GM10847 (cell line): Measurements from ENCODE around the gene FAM163A.

Experiments used
- POLR2A ChIP-seq: IDR thresholded peaks from 2 replicates; pipeline ENCODE4 v1.6.1; 2011; ENCODE audit not compliant: insufficient read length; ENCODE audit errors: extremely low read depth

FAM163A gene

DNA sequence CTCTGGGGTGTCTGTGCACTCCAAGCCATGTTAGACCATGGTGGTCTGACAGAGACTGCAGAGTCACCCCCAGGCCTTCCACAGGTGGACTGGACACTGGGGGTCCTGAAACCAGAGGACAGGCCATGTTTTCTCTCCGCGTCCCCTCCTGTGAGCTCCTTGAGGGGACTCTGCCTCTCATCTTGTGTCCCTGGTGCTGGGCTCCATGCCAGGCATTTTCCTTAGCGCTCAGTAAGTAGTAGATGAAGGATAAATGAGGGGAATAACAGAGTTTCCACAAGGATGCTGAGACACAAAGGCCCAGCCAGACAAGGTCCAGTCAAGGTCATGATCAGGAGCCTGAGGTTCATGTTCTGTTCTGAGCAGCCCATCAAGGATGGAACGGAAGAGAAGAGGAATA lies 57.4 kb downstream of the FAM163A start:
- TF ChIP-seq POLR2A: no peak

DNA sequence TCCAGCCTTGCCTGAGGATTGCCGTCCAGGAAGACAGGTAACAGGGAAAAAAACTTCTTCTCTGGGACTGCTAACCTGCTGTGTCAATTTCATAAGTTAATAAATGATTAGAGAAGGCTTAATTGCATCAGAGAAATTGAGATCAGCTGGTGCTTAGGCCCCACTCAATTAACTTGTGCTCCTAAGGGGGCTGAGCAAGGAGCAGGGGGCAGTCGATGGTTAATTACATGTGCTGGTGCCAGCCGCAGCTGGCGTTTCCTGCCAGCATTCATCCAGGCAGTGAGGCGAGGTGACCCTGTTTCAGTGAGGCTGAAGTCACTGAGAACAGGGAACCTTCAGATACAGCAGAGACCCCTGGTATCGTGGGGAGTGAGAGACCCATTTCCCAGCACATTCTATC lies 60.0 kb downstream of the FAM163A start:
- no peak for TF ChIP-seq POLR2A

DNA sequence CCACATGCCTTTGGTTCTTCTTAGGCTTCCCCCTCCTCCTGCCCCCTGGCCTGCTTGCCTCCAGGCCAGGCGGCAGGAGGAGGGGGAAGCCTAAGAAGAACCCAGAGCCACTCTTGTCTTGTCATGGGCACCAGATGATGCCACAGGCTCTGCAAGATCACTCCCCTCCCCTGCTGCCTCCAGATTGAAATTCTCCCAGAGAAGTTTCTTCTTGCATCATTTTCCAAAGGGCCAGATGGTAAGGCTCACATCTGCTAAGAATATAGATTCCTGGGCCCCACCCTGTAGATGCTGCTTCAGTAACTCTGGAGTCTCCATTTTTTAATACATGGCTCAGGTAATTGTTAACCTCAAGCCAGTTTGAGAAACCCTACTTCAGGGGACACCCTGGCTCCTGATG lies 60.8 kb downstream of the FAM163A start:
- no peak for TF ChIP-seq POLR2A

DNA sequence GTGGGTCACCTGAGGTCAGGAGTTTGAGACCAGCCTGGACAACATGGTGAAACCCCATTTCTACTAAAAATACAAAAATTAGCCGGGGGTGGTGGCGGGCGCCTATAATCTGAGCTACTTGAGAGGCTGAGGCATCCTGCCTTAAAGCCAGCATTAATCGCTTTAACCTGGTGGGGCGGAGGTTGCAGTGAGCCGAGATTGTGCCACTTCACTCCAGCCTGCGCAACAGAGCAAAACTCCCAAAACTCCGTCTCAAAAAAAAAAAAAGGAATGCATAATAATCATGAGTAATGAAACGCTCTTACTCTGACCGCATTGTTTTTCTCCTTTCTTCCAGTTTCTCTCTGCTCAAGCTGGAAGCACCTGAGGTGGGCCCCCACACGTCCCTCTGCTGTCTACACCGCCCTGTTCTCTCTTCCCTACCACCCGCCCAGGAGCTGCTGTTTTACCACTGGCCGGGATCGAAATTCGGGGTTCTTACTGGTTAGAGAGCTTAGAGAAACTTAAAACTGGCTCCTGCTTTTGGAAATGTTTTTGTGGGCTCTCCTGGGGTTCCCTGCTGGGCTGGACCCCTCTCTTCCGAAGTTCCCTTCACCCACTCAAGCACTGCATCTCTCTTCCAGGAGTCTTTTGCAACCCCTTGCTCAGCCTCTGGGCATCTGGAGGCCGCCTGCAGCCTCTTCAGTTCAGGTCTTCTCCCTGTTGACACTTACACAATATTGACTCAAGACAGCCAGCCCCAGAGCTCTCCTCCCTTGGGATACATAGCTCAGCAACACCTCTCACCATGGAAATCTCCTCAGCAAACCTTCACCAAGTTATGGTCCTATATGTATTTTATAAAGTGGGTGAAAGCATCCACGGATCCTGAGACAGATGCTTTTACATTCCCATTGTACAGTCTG lies 62.5 kb downstream of the FAM163A start:
- no peak for TF ChIP-seq POLR2A

DNA sequence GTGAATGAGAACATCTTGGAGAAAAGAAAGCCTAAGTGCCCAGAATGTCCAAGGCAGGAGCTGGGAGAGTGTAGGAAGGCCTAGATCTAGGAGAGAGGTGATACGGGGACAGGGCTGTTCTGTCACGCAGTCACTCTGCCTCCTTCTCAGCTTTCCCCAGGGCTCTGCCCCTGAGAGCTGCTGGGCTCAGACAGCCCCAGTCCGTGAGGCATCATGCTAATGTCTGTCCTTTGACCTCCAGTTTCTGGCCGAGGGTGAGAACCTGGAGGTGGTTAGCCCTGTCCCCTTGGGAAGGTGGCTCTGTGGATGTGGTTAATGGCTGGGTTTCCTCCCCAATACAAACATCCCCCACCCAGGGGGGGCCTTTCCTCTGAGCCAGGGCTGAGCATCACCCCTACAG lies 63.2 kb downstream of the FAM163A start:
- TF ChIP-seq POLR2A: no peak

- TF ChIP-seq POLR2A: no peak
These were observed 64.2 kb downstream of the FAM163A start for GRCh38 chr1:179807291-179807690.

- no peak for TF ChIP-seq POLR2A
These were observed 64.8 kb downstream of the FAM163A start for GRCh38 chr1:179807691-179808485.

DNA sequence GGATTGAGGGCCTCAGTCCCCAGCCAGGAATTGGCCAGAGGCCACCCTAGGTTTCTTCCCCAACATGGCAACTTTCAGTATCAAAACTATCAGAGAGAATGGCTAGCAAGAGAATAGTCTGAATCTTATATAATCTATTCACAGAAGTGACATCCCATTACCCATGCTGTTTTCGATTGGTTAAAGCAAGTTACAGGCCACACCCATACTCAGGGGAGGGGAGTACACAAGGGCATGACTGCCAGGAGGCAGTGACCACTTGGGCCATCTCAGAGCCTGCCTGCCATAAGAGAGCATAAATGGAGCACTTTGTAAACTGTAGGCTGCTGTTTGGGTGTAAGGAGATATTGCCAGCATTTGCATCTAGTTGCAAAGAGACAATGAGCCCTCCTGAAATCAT lies 65.4 kb downstream of the FAM163A start:
- TF ChIP-seq POLR2A: no peak

GRCh38 chr1:179809506-179810366 lies 66.6 kb downstream of the FAM163A start:
- TF ChIP-seq POLR2A: no peak

GRCh38 chr1:179810367-179810715 lies 67.2 kb downstream of the FAM163A start:
- no peak for TF ChIP-seq POLR2A

DNA sequence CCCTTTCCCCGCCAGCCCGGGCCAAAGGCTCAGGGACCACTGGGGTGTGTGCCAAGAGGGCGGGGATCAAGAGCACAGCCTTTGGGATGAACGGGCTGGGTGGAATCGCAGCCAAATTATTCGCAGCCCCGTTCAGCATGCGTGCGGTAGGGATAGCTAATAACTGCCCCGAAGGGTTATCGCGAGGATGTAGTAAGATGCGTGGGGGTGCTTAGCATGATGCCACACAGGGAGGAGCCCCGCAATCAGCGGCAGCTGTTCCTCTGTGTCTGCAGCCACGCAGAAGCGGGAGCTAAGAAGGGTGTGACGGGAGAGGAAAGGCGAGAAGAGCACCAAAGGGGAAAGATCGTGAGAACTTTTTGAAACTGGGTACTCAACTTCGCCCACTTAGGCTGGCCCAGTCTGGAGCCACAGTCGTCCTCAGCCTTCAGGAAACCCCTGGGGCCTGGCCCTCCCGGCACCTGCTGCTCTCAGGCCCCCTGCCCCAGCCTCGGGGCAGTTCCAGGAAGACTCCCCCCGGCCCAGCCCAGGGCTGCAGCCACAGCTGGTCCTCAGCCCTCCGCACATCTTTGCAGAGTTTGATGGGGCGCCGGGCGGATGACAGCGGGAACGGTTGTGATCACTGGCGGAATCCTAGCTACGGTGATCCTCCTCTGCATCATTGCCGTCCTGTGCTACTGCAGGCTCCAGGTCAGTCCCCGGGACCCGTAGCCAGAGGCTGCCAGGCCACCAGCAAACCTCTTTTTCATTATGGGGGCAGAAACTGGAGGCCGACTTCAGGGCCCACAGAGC lies 69.6 kb downstream of the FAM163A start:
- no peak for TF ChIP-seq POLR2A

- TF ChIP-seq POLR2A: no peak
These were observed 70.8 kb downstream of the FAM163A start for GRCh38 chr1:179813626-179814545.

- no peak for TF ChIP-seq POLR2A
These were observed 71.4 kb downstream of the FAM163A start for GRCh38 chr1:179814546-179814838.

GRCh38 chr1:179815641-179816040 lies 72.5 kb downstream of the FAM163A start:
- TF ChIP-seq POLR2A: no peak
